ENCODE results near the gene ZNF136. TPM values are rescaled to one million over a fixed set of nuclear protein-coding genes. Genes with fewer than 3 reads are reported as not detected.

ZNF136 gene
- total and polyA plus RNA-seq, 2 of the 8 experiments (the other 6 are each of a cell fraction or from before 2014, with no cell fraction given), result 1.6 to 6.9 TPM

GRCh38 chr19:12156223-12157058 is 6.5 kb upstream of the ZNF136 start, which contains the start of gene ZNF625 (continued):
- TF ChIP-seq JUND (IDR thresholded peaks at IDR 0.05; ENCODE audit: low read length) (no peak; the same call in 1 of the 2 replicates), KDM4A (IDR thresholded peaks at IDR 0.05; ENCODE audit: low read depth, low read length, severe bottlenecking) (peak; percentile 43), JUN (IDR thresholded peaks at IDR 0.05; ENCODE audit: low read depth, low read length) (peak; percentile 61; the same call in 1 of the 2 replicates), BRCA1 (IDR thresholded peaks at IDR 0.05; ENCODE audit: low read depth, low read length) (no peak), TBP (IDR thresholded peaks at IDR 0.05; ENCODE audit: low read depth, low read length) (peak; percentile 89), POU5F1 (IDR thresholded peaks at IDR 0.05; ENCODE audit: low read depth, low read length) (no peak), EP300 (IDR thresholded peaks at IDR 0.05; ENCODE audit: borderline replicate concordance in 1 of 2, low read depth in 2 of 2, low read length in 2 of 2) (no peak), TAF7 (optimal IDR thresholded peaks at IDR 0.05; ENCODE audit: borderline replicate concordance, low read depth, low read length) (peak; percentile 75), POLR2AphosphoS5 (IDR thresholded peaks at IDR 0.05; ENCODE audit: low read depth, low read length) (peak; percentile 96), ZNF274 (IDR thresholded peaks at IDR 0.05; ENCODE audit: borderline replicate concordance, extremely low read depth, low read length) (no peak), MAX (IDR thresholded peaks at IDR 0.05) (no peak; the same call in 1 of the 2 replicates), TCF12 (IDR thresholded peaks at IDR 0.05; ENCODE audit: low read depth, low read length) (no peak), PHF8 (conservative IDR thresholded peaks at IDR 0.05; ENCODE audit: low read depth, low read length) (peak; percentile 93), GTF2F1 (IDR thresholded peaks at IDR 0.05; ENCODE audit: borderline replicate concordance, low read depth, low read length) (peak; percentile 48; the same call in 1 of the 2 replicates), CBX8 (IDR thresholded peaks at IDR 0.05; ENCODE audit: borderline replicate concordance, low read depth, low read length) (no peak), EGR1 (IDR thresholded peaks at IDR 0.05; ENCODE audit: borderline replicate concordance, low read depth, low read length) (no peak), SIX5 (IDR thresholded peaks at IDR 0.05; ENCODE audit: low read depth, low read length) (no peak), SIN3A (conservative IDR thresholded peaks at IDR 0.05 in 1 of 2, IDR thresholded peaks at IDR 0.05 in 1 of 2; ENCODE audit: low read depth in 1 of 2, low read length in 2 of 2) (peak in 1 of 2 experiments; percentile 34; a peak in 1 of 4 replicates), TAF1 (IDR thresholded peaks at IDR 0.05; ENCODE audit: low read depth, low read length) (peak; percentile 93), CEBPB (IDR thresholded peaks at IDR 0.05; ENCODE audit: low read depth, low read length) (no peak), BACH1 (IDR thresholded peaks at IDR 0.05; ENCODE audit: low read length) (no peak), FOSL1 (IDR thresholded peaks at IDR 0.05; ENCODE audit: insufficient read depth, low read depth, low read length) (no peak), CBX5 (IDR thresholded peaks at IDR 0.05; ENCODE audit: low read depth, low read length) (no peak), CHD1 (IDR thresholded peaks at IDR 0.05; ENCODE audit: low read depth, low read length) (no peak), KDM1A (IDR thresholded peaks at IDR 0.05; ENCODE audit: borderline replicate concordance, low read length) (no peak)
